Ovary (tissue), 9 donors: ENCODE results near the gene GALNT4. TPM values are rescaled to one million over a fixed set of nuclear protein-coding genes. Genes with fewer than 3 reads are reported as not detected.

Experiments
- DNase-seq, 5 donors: peaks; one replicate each; pipeline ENCODE4 v3.0.0-alpha.2; 2019 to 2020
- H3K27ac ChIP-seq, 2 donors: fragments of 200-600 bp; one replicate each; pipeline versions ENCODE4 v1.5.1 to v1.8.0; 2019 to 2022
- H3K27me3 ChIP-seq: fragments of 200-600 bp; one replicate; pipeline ENCODE4 v1.8.0; 2022
- H3K36me3 ChIP-seq: fragments of 200-600 bp; sonication (generic); one replicate; pipeline ENCODE4 v1.5.1; 2019
- H3K4me1 ChIP-seq: one replicate; pipeline ENCODE4 v1.8.1; 2013; ENCODE audit warnings: mild to moderate bottlenecking, moderate library complexity; ENCODE audit not compliant: insufficient read depth
- H3K4me3 ChIP-seq: fragments of 200-600 bp; sonication (generic); one replicate; pipeline ENCODE4 v1.5.1; 2017
- H3K9me3 ChIP-seq, 2 donors: fragments of 200-600 bp in 1 of 2; sonication (generic) in 1 of 2; one replicate each; pipeline versions ENCODE4 v1.5.1 to v1.8.1; 2013 to 2019; ENCODE audit warnings: mild to moderate bottlenecking in 1 of 2, moderate library complexity in 1 of 2
- EP300 ChIP-seq: sonication (generic); formaldehyde crosslinking; IDR thresholded peaks from one replicate; pipeline ENCODE4 v1.6.1; 2017; ENCODE audit warnings: antibody characterized with exemption
- POLR2A ChIP-seq: fragments of 450-650 bp; IDR thresholded peaks from one replicate; pipeline ENCODE4 v1.6.1; 2017; ENCODE audit warnings: antibody characterized with exemption, mild to moderate bottlenecking, moderate library complexity
- WGBS, 3 donors: extraction: QIAGEN DNeasy Blood & Tissue Kit in 1 of 3; methylation state at CpG; one replicate each; pipeline versions ENCODE4 v1.1.5 to v1.1.7; 2013 to 2017; 5-methylcytosine and 5-hydroxymethylcytosine counted together
- intact Hi-C, 4 donors: fragments of 100-400 bp; cut with DNase I; formaldehyde crosslinking; loops; one replicate each; pipeline versions ENCODE4 v1.11.0 to v1.15.1; 2022 to 2023
- polyA plus RNA-seq, 2 donors: library from polyadenylated mRNA; stranded (reverse); fragments of 200-250 nt in 1 of 2; fragments of 350-450 nt in 1 of 2; fragmentation: Illumina TruSeq in 1 of 2; extraction: RNeasy Lipid Tissue Mini Kit (QIAGEN cat#74804) in 1 of 2; gene quantifications; one replicate each; pipeline ENCODE4 v1.2.3, GENCODE V29; 2013 to 2014
- small RNA-seq: library from RNA; depleted of rRNA; stranded (forward); fragments of <200 nt; gene quantifications from one replicate; pipeline ENCODE3, GENCODE V24; 2016
- total RNA-seq, 7 donors: library from RNA; depleted of rRNA in 2 of 7; stranded (reverse); fragments of >200 nt in 2 of 7; fragmentation: NEBNext Ultra II Directional in 3 of 7; extraction: Animal tissue kit (Norgen Biotek cat#: 25700) in 3 of 7; gene quantifications; one replicate each; pipeline versions ENCODE4 v1.1.0 to v1.2.4, GENCODE V29; 2016 to 2023
- TF ChIP-seq, protein P1 (sequence below), 3 donors: fragments of 450-650 bp in 2 of 3; fragments of 200-600 bp in 1 of 3; IDR thresholded peaks; one replicate each; pipeline versions ENCODE4 v1.5.1 to v1.8.0; 2016 to 2022; ENCODE audit warnings: antibody characterized with exemption in 3 of 3, mild to moderate bottlenecking in 1 of 3
- donor health status: DM: no; HTN: no; CAD: no; lungs with moderate emphysema.
- donor health status: DM: no; HTN: no; CAD: no.
- donor health status: Bipolar disorder and iron deficiency.
- donor health status: DM: yes; HTN: yes; CAD: no.
- donor health status: DM: no; HTN: no; CAD: no.
- donor health status: DM: yes; HTN: yes; CAD: no.

GALNT4 gene
- total and polyA plus RNA-seq, 9 donors = 2.0 to 12.5 (median 4.9) TPM

DNA sequence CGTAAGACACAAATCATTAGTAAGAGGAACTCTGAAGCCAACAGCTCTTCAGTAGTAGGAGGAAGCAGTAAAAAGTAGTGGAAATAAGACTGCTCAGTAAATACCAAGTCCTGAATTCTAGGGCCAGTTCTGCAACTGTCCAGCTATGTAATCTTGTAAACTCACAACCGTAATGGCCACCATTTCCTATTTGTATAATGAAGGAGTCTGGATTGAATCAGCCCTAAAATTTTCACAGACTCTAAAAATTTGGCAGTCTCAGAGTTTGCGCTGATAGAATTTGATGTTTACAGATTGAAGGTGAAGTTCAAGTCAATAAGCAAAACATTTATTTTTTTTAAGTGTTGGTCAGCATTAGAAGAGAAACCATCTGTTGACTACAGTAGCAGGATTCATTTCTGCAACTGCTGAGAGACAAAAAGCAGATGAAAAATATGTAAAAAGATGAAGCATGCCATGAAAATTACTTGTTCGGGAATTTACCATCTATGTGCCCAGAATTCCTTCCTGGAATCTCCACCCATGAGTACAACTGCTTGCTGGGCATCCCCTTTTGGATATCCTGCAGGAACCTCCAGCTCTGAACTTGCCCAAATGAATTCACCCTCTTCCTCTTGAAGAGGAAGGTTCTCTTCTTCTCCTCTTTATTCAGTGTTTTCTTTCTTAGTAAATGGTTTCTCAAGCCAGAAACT is 47.5 kb downstream of the GALNT4 start:
- Histone ChIP-seq H3K4me3 (no peak overlapping the region), H3K36me3 (no peaks in the 10 kb centered on the region), H3K27ac (no peak overlapping the region), H3K4me1 (peaks cover 5% of the 10 kb centered on the region), H3K27me3 (no peaks in the 10 kb centered on the region), H3K9me3 (no peaks in the 10 kb centered on the region)
- 25 to 43% (median 32%) methylated on average over 4 of the region's 4 CpGs for WGBS, 3 donors
- intact Hi-C loops = loop anchor here in 3 of 4 donors (10.0 kb wide), 1 partner anchor 48 kb away; the partner anchor contains the start of genes GALNT4 (in 3 of the 3) and POC1B (in 3 of the 3)
- TF ChIP-seq POLR2A (no peak), EP300 (no peak)
- TF ChIP-seq, protein P1, sequence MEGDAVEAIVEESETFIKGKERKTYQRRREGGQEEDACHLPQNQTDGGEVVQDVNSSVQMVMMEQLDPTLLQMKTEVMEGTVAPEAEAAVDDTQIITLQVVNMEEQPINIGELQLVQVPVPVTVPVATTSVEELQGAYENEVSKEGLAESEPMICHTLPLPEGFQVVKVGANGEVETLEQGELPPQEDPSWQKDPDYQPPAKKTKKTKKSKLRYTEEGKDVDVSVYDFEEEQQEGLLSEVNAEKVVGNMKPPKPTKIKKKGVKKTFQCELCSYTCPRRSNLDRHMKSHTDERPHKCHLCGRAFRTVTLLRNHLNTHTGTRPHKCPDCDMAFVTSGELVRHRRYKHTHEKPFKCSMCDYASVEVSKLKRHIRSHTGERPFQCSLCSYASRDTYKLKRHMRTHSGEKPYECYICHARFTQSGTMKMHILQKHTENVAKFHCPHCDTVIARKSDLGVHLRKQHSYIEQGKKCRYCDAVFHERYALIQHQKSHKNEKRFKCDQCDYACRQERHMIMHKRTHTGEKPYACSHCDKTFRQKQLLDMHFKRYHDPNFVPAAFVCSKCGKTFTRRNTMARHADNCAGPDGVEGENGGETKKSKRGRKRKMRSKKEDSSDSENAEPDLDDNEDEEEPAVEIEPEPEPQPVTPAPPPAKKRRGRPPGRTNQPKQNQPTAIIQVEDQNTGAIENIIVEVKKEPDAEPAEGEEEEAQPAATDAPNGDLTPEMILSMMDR (IDR thresholded peaks at IDR 0.05) = no peak
- DNase-seq = no peak

DNA sequence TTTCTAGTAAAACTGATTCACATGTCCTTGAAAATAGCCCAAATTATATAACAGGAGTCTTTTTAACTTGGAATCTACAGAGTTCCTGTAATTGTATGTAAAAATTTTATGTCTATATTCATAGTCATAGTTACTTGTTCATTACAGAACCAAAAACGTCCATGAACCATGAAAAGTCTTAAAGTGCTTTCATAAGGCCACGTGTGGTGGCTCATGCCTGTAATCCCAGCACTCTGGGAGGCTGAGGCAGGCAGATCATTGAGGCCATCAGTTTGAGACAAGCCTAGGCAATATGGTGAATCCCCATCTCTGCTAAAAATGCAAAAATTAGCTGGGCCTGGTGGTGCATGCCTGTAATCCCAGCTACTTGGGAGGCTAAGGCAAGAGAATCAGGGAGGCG is 48.4 kb downstream of the GALNT4 start:
- H3K4me3 ChIP-seq = no peak overlapping the region
- intact Hi-C loops = loop anchor here in 3 of 4 donors (10.0 kb wide), 1 partner anchor 49 kb away; the partner anchor contains the start of genes GALNT4 (in 3 of the 3) and POC1B (in 3 of the 3)
- peaks cover 7% of the 10 kb centered on the region for H3K4me1 ChIP-seq
- no peak for DNase-seq
- H3K27ac ChIP-seq = no peak overlapping the region
- no peaks in the 10 kb centered on the region for H3K27me3 ChIP-seq
- TF ChIP-seq EP300 (no peak), POLR2A (no peak)
- TF ChIP-seq, protein P1 (IDR thresholded peaks at IDR 0.05) = no peak
- H3K9me3 ChIP-seq = no peaks in the 10 kb centered on the region
- 85 to 87% (median 86%) methylated on average over 3 of the region's 3 CpGs for WGBS, 3 donors
- no peaks in the 10 kb centered on the region for H3K36me3 ChIP-seq

DNA sequence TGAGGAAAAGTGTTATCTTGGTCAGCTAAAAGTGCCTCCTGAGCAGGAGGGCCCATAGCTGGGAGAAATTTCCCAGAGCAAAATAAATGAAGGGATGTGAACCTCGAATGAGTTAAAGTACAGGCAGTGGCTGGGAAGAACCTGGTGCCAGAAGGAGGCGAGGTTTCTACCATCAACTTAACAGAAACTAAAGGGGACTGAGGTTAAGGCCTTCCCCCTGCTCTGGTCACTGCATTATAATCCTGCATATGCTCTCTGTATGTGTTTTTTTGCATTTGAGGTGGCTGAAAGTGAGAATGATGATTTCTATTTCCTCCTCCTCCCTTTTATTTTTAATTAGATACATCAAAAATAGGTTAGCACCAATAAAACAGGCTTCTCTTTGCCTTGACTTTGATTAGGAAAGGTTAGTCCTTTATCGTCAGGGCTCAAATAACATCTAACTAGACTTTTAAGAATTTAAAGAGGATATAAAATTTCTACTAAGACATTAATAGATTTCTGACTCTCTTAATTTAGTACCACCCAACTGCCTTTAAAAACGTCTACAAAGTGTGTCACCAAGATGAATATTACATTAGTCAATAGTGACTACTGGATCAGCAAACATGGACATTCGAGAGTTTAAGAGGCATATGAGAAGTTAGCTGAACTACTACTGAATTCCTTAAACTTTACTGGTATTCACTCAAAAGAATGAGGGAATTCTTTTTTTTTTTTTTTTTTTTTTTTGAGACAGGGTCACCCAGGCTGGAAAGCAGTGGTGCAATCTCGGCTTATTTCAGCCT is 49.2 kb downstream of the GALNT4 start:
- no peak overlapping the region for H3K4me3 ChIP-seq
- peaks cover 7% of the 10 kb centered on the region for H3K4me1 ChIP-seq
- intact Hi-C loops = loop anchor here in 3 of 4 donors (10.0 kb wide), 1 partner anchor 49 kb away; the partner anchor contains the start of genes GALNT4 (in 3 of the 3) and POC1B (in 3 of the 3)
- no peaks in the 10 kb centered on the region for H3K27me3 ChIP-seq
- H3K9me3 ChIP-seq = no peaks in the 10 kb centered on the region
- WGBS, 3 donors = 79 to 91% (median 82%) methylated on average over 6 of the region's 6 CpGs
- H3K27ac ChIP-seq = no peak overlapping the region
- TF ChIP-seq POLR2A = no peak
- TF ChIP-seq, protein P1 (IDR thresholded peaks at IDR 0.05) = no peak
- no peak for TF ChIP-seq EP300
- DNase-seq = no peak
- no peaks in the 10 kb centered on the region for H3K36me3 ChIP-seq

DNA sequence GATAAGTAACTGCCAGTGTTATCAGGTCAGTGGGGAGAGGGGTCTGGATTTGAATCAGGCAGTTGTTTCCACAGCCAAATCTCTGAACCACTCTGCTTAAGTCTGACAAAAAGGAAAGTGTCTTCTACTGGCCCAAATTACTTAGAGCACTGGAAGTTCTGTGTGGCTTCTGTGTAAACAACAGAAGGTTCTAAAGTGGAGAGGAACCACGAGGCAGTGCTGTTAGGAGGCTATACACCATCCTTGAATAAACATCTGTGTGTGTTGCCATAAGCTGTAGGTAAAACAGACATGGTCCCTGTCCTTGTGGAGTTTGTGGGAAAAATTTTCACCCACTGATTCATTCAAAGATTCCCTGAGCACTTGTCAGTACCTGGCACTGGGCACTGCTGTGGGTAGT is 50.0 kb downstream of the GALNT4 start:
- Histone ChIP-seq H3K27ac (no peak overlapping the region), H3K4me1 (peaks cover 7% of the 10 kb centered on the region), H3K36me3 (no peaks in the 10 kb centered on the region), H3K27me3 (no peaks in the 10 kb centered on the region), H3K9me3 (no peaks in the 10 kb centered on the region), H3K4me3 (no peak overlapping the region)
- no peak for DNase-seq
- 70 to 78% (median 70%) methylated on average over 1 of the region's 1 CpG for WGBS, 3 donors
- TF ChIP-seq EP300 (no peak), POLR2A (no peak)
- TF ChIP-seq, protein P1 (IDR thresholded peaks at IDR 0.05) = no peak
- intact Hi-C loops = loop anchor here in 3 of 4 donors (10.0 kb wide), 1 partner anchor 50 kb away; the partner anchor contains the start of genes GALNT4 (in 3 of the 3) and POC1B (in 3 of the 3)

Small RNA genes within 50 kb of the gene (small RNA-seq; reads per million reads assigned to genes)
- gene AC025034.2 = not detected
- not detected for gene POC1B-GALNT4

Other genes starting within 250 kb of the GALNT4 start
- 10 to 100 TPM; 10.8 to 34.4 (median 20.1) TPM for gene DUSP6, start 172.3 kb downstream of the GALNT4 start, total RNA-seq
- gene DUSP6, start 172.3 kb downstream of the GALNT4 start, polyA plus RNA-seq = 10 to 100 TPM; 20.6 to 35.5 TPM
- gene POC1B, start 1.3 kb upstream of the GALNT4 start, total RNA-seq = 10 to 100 TPM; 11.4 to 29.2 (median 21.2) TPM
- 10 to 100 TPM in 1 of 2 donors, 1 to 10 TPM in 1; 8.5 to 10.5 TPM for gene POC1B, start 1.3 kb upstream of the GALNT4 start, polyA plus RNA-seq
- gene ATP2B1, start 184.0 kb upstream of the GALNT4 start, total RNA-seq = 10 to 100 TPM; 24.8 to 60.3 (median 33.0) TPM
- 10 to 100 TPM in 1 of 2 donors, 1 to 10 TPM in 1; 9.0 to 17.5 TPM for gene ATP2B1, start 184.0 kb upstream of the GALNT4 start, polyA plus RNA-seq